Activated effector memory CD4-positive, alpha-beta T cell treated with Interleukin-2 at 50 U/mL for 16 hours (primary cell): ENCODE measurements around the gene DOCK10.

Experiments
- DNase-seq: peaks from one replicate; pipeline ENCODE4 v3.0.0-alpha.2; 2020

The DOCK10 gene

DNA sequence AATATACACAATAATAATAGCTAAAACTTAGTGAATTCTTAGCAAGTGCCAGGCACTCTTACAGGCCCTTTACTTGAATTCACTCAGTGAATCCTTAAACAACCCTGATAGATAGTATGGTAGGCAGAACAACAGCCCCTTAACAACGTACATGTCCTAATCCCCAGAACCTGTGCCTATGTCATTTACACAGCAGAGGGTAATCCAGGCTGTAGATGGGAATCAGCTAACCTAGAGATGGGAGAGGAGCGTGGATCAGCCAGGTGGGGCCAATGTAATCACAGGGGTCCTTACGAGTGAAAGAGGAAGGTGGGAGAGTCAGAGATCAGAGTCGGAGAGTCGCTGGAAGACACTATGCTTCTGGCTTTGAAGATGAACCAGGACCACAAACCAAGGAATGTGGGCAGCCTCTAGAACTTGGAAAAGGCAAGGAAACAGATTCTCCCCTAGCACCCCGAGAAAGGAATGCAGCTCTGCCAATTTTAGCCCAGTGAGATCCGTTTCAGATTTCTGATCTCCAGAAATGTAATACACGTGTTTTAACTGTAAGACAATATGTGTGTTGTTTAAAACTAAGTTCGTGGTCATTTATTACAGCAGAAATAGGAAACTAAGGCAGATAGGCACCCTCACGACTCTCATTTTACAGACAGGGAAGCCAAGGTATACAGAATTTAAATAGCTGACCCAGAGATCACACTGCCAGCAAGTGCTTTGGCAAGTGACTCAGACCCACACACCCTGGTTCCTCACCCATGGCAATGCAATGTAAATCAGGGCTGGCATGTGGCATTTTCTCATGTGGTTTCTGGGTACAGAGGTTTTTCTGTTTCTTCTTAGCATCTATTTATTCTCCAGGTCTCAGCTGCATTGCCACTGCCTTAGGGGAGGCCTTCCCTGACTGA is 68.9 kb downstream of the DOCK10 start:
- DNase-seq, result no peak

DNA sequence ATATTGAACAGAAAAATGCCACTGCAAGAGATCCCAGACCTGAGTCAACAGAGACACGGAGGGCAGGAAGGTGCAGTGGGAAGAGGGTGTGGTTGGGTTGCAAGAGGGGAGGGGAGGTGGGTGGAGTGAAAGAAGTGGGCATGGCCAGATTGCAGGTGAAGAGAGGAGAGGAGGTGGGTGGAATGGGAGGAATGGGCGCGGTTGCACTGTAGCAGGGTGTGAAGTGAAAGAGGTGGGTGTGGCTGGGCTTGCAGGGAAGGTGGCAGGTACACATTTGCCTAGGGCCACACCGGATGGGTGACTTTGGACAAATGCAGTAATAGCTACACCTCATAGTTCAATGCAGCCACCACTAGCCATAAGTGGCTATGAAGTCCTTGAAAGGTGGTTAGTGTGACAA is 71.1 kb downstream of the DOCK10 start:
- no peak for DNase-seq

DNA sequence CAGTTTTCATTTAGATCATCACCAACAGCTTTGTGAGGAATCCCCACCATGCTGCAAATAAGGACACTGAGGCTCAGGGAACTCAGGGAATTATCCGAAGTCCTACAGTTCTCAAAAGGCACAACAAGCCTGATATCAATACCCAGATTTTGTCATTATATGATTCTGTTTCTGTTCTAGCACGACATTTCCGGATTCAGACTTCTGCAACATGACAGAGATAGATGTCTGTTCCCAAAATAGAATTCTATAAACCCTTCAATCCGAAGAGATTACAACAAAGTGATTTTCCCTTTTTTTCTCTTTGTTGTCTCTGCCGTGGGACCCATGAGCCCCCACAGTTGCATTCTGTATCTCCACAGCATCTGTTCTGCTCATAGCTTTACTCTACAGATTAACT is 72.0 kb downstream of the DOCK10 start:
- no peak for DNase-seq

DNA sequence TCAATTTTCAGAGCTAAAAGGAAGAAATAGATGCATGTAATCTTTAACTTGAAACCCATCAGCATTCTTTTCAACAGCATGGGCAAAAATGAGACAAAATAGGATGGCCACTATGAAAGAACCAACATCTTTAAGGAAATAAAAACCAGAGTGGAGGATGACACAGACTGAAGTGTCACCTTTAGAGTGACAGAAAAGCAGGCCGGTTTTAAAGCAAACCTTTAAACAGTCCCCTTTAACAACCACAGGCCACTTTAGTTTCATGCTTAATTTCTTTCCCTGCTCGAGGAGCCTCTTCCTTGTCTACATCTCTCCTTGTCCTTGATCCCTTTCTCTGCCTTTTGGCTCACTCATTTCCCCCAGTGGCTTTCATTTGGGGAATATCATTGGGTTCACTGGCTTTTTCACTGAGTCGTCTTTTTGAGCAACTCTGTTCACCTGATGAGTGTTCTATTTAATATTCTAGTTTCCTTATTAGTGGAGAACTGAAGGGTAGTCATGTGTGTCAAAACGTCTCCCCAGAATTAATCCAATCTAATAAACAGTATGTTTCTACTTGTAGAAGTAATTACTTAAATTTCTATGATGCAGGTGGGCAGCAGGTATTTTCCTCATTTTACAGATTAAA is 72.5 kb downstream of the DOCK10 start:
- no peak for DNase-seq

DNA sequence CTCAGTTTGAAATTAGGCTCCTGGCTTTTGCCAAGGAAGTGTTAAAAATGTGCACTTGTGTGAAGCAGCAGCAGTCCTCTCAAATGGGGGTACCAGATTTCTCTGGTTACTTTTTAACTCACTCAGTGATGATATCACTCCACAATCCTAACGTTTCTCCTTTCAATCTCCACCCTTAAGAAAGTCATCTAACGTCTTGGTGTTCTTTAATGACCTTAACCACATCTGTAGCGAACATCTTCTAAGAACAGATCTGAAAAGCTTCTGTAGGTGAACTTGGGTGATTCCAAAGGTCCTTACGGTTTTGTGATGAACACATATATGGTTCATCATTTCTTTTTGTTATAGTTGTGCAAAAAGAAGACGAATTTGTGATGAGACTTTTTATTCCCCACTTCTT is 73.2 kb downstream of the DOCK10 start:
- DNase-seq, result no peak

DNA sequence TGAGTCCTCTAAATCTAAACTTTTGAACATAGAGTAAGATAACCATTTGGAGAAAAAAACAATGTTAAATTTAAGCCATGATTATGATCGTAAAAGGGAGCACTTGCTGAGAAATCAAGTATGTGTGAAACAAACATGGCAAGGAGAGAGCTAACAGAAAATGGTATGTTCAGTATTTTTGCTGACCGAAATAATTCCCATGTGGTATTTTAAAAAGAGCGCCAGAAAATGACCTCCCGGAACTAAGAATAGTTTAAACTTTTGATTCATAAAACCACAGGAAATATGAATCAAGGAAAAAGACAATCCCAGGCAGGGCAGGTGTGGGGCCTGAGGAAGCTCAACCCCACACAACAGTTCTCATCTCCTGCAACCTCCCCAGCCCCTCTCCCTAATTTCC is 74.2 kb downstream of the DOCK10 start:
- DNase-seq, result no peak

DNA sequence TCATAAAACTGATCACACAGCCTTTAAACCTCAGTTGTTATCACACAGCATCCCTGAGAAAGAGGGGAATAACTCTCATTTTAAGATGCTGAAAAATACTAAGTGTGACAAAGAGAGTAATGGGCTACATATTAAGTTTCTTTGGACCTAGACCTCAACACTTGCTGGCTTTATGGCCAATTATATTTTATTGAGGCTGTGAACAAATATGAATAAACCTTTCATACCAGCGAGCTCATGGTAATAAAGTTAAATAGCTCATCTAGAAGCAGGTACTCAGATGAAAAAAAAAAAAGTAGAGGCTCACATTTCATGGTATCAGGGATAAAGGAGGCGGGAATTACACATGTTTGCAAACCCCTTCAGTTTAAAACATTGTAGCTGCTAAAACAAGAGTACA is 75.7 kb downstream of the DOCK10 start:
- DNase-seq, result no peak

DNA sequence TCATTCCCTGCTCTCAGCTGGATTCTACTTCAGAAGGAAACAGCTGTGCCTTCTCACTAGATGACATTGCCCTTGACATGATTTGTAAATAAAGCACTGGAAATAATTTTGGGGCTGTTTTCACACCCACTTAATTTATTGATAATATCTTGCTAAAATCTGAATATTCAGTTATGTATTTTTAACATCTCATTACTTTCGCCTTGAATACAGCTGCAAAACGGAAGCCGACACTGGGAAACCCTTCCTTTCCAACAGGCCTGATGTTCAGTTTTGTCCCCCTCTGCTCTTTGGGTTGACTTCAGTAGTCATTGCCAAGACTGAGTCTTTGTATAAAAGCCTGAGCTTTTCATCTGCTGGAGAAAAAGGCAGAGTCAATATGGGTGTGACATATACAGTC is 82.7 kb downstream of the DOCK10 start:
- DNase-seq, result no peak

DNA sequence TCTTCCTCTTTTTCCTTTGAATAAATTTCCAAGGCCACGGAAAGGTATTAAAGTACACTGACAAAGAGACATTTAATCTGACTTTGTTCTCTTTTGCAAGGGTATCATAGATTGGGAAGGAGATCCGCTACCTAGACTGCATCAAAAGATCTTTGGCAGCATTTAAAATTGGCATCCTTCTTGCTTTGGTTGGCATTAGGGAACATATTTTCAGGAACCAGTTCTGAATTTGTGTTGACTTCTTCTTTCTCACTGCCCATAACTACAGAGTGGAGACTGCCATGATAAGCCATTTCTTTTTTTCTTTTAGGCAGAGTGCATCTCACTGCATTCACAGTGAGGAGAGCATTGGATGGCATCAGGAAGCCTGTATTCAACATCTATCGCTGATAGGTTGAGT is 83.4 kb downstream of the DOCK10 start:
- DNase-seq, result no peak

DNA sequence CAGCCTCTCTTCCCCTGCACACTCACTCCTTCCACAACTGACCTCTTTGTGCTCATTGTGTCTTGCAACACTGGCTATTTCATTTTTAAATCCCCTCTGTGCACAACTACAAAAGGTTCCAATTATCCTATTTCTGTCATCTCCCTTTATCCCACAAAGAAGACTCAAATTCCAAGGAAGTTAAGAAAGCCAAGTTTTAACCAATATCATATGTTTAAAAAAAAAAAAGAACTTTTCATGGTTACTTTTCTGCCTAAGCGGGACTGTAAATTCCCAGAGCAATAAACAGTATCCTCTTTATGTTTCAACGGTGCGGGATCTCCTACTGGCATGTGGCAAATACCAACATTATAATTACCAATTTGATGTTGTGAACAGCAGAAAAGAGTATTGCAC is 83.8 kb downstream of the DOCK10 start:
- no peak for DNase-seq

DNA sequence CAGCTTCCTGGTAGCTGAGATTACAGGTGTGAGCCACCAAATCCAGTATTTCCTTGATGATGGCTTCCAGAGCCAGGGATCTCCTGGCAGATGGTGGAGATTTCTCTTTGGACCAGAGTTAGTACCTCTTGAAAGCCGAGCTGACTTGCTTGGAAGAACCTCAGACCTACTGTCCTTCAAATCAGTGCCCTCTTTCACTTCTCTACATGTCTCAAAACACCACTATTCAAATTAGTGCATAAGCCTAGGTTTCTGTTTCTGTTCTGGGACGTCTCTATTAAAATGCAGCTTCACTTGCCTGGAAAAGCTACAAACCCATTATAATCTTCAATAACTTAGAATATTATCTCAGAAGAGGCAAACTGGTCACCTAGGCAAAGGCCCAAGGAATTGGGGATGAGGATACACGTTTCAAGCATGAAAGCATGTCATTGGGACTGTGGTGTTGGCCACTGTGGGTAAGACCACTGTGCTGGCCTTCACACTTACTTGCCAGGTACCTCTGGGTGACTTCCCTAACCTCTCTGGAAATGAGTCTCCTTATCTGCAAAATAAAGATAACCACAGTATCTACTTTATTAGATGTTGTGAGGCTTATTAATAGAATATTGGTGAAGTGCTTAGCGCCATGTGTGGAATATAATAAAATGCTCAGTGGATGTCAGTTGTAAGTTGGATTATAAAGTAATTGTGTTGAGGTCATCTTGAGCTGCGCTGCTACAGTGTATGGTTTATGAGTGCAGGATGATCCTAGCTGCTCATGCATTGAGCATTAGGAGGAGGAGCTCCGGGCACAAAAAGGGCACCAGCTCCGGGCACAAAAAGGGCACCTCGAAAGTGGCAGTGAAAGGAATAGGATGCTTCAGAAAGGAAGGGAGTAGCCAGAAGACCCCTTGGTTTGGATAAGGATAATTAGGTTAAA is 84.5 kb downstream of the DOCK10 start:
- DNase-seq, result no peak

DNA sequence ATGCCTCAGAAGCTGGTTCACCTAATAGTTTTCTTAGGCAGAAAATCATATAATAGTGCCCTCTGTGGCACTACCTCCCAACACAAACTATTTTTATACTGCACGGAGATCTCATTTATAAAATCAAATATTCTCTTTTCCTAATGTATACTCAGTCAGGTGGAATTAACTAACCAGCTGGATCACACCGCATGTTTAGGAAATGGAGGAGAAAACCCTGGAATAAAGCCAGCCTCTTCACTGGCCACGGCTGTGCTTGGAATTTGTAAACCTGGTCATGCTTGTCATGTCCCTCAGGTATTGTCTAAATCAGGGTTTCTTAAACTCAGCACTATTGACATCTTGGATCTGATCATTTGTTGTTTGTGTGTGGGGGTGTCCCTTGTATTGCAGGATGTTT is 85.6 kb downstream of the DOCK10 start:
- DNase-seq, result no peak

DNA sequence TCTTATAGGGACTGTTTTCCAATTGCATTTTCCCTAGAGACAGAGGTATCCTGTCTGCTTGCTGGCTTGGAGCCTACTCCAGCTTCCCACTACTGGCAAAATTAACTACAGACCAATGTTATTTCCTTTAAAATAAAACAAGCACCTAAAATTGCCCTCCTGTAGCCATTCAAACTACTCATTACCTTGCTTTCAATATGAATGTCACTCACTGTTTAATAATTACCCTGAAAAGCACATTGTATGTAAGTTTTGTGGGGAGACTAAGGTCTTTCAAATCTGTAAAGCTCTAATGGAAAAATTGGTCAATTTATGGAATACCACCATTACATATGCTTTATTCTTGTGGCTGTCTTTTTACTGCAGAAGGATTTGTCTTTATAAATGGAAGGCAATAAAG is 87.3 kb downstream of the DOCK10 start:
- no peak for DNase-seq

DNA sequence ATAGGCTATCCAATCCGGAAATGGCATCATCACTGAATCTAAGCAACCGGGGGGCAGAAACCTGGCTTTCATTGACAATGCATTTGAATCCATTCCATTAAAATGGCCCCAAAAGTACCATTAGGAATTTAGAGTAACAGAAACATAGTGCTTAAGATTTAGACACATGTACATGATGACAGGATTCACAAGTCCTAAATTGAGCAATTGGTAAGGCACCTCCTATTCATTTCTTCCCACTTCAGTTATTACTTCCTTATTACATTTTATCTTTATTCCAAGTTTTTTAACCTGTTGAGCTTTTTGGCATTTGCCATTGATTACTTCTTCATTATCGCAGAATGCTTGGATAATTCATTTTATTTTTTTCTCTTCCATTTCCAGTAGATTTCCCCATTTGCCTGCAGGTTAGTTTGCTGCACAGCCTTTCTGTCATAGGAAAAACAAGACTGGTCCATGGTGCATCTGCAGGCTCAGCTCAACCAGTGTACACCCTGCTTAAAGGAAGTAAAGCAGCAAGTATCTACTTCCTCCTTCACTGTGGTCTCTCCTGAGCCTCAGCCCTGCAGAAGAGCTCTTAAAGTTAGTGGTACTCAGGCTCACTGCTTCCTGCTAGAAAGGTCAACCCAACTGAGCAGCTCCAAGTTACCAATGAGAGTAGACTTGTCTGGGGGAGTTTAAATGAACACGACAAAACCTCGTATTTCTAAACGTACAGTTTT is 89.2 kb downstream of the DOCK10 start:
- DNase-seq, result peak; percentile 25

DNA sequence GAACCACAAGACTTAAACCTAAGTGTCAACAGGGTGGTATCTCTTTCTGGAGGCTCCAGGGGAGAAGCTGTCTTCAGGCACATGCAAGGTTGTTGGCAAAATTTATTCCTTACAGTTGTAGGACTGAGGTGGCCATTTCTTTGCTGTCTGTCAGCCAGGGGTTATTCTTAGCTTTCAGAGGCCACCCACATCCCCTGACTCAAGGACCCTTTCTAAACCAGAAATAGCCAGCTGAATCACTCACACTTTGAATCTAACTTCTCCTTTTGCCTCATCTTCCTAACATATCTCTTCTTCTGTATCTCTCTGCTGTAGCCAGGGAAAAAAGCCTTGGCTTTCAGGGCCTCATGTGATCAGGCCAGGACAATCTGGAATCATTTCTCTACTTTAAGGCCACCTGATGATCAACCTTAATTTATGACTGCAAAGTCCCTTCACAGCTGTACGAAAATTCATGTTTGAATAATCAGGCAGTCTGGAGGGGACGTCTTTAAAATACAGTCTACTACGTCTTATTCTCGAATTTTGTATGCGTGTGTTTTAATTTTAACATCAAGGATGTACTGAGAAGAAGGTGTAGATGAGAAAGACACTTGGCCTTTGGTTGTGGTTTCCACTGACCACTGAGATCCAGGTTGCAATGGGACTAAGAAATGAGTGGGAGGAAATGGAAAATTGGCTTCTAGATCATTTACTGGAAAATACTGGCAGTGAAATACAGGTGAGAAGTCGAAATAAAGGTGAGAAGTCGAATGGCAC is 90.4 kb downstream of the DOCK10 start:
- DNase-seq, result no peak

DNA sequence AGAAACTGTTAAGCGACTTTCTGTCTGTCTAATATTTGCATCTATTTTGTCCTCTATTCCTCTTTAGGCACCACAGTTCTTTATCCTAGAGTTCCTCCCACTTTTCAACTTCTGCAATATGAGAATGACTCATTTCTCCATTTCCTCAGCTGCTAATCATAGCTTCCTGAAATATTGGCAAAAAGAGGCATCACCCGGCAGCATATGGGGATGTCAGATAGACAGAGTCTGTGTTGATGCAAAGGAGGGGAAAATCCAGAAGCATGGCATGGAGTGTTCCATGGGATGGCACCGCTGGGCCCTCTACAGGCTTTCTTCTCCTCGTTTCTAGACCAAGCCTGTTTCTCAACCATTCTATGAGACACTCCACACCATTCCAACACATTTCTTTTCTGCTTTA is 93.4 kb downstream of the DOCK10 start:
- DNase-seq, result no peak

DNA sequence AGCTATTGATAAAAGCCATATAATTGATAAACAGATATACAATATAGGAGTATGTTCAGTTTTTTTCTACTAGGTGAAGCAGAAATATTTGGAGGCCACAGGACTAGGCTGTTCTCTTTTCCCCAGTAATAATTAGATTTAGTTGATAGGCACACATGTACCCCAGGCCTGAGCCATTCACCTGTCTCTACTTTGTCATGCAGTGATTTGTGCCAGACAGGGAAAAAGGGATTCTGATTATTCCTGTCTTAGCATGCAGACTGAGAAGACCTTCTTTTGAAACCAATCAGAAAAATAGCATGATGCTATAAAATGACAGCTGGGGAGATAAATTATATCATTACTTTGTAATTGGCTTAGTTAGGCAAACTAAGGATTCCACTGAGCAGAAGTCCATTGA is 94.3 kb downstream of the DOCK10 start:
- DNase-seq, result no peak

DNA sequence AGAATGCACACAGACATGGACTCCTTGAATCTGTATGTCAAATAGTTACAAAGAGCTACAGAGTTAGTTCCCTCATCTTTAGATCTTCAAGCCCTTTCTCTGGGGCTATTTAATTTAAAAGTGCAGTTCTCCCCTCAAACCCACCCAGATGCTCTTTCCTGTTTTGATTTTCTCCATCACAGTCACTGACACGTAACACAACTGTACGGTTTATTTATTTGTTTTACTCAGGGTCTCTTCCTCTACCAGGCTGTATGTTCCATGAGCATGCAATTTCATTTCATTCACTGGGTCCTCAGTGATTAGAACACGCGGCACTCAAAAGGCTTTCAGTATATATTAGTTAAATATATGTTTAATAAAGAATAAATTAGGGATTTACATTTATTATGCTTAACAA is 94.7 kb downstream of the DOCK10 start:
- DNase-seq, result no peak

DNA sequence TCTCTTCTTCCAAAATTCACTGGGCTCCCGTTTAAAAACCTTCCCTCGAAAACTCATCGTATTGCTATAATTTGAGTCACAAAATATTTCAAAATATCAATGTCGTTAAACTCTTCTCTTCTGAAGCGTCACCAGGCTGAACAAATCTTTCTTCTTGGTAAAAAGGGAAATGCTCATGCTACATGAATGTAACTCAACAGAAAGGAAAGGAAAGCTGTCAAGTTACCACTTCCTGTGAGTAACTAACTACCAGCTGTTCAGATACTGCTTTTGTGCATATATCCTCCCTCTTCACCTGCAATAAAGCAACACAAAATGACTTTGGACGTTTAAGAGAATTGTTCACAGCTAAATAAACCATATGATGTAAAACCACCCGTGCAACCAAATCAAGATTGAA is 95.4 kb downstream of the DOCK10 start:
- DNase-seq, result no peak

DNA sequence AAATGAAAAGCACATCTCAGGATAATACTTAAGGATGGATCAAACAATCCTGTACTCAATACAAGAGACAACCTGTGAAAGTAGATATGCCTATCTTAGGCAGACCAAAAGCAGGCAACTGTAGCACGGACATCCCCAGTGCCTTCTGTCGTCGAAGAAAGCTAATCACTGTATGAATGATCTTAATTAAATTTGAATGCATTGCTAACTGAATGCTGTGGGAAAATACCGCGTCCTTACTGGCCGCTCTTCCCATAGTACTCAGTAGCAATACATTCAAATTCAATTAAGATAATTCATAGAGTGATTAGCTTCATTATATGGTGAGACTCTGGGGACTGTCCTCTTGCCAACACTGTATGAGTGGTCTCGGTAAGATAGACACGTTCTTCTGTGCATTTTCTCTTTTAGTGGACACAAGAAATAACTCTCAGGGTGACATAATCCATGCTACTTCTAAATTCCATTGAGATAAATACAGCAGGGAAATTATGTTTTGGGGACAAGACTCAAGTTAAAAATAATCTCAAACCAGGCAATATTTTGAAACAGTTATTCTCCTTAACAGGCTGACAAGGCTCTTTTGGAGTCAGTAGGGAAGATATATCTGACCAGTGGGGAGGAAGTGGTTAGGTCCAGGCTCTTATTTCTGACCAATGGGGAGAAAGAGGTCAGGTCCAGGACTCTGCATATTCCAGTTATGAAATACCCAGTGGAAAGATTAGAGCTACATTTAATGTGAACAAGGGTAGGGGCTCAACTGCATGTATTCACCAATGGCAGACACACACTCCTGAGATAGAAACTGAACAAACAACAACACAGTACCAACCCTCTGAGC is 97.3 kb downstream of the DOCK10 start:
- no peak for DNase-seq

DNA sequence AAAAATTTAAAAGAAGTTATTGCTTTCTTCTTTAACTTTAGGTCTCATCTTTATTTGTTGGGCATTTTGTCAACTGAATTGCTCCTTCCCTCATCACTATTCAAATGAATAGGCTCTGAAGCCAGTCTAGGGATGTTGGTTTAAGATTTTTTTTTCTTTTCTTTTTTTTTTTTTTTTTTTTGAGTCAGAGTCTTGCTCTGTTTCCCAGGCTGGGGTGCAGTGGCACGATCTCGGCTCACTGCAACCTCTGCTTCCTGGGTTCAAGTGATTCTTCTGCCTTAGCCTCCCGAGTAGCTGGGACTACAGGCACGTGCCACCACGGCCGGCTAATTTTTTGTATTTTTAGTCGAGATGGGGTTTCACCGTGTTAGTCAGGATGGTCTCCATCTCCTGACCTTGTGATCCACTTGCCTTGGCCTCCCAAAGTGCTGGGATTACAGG is 98.6 kb downstream of the DOCK10 start:
- peak; percentile 36 for DNase-seq
